Loucy (cell line): Measurements from ENCODE around the gene FMN1.

ENCODE experiments used
- EZH2phosphoT487 ChIP-seq: fragments of 200-600 bp; IDR thresholded peaks from 2 replicates; pipeline ENCODE4 v1.6.1; 2018; ENCODE audit warnings: antibody characterized with exemption, mild to moderate bottlenecking, moderate library complexity, borderline replicate concordance
- TF ChIP-seq, protein P1 (sequence below): fragments of 200-600 bp; sonication (generic); conservative IDR thresholded peaks from 2 replicates; pipeline ENCODE4 v1.5.1; 2014; ENCODE audit warnings: mild to moderate bottlenecking, antibody characterized with exemption, low read length

DNA sequence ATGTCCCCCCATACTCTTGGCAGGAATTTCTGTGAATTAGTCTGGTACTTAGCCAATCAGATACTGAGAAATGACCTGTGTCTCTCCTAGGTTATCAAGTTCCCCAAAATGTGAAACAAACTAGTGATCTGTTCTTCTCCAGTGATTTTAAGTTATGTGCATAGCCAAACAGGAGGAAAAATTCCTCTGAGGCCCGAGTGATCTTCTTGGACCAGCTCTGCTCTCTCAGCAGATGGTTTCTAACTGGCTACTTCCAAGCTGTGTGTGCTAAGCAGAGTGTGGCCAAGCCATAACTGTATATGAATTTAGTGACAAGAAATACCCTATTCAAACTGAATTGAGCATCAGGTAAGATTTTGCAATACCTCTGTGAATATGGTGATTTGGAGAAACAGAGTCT, 387.2 kb downstream of the FMN1 start:
- TF ChIP-seq, protein P1, sequence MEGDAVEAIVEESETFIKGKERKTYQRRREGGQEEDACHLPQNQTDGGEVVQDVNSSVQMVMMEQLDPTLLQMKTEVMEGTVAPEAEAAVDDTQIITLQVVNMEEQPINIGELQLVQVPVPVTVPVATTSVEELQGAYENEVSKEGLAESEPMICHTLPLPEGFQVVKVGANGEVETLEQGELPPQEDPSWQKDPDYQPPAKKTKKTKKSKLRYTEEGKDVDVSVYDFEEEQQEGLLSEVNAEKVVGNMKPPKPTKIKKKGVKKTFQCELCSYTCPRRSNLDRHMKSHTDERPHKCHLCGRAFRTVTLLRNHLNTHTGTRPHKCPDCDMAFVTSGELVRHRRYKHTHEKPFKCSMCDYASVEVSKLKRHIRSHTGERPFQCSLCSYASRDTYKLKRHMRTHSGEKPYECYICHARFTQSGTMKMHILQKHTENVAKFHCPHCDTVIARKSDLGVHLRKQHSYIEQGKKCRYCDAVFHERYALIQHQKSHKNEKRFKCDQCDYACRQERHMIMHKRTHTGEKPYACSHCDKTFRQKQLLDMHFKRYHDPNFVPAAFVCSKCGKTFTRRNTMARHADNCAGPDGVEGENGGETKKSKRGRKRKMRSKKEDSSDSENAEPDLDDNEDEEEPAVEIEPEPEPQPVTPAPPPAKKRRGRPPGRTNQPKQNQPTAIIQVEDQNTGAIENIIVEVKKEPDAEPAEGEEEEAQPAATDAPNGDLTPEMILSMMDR, result no peak
- no peak for TF ChIP-seq EZH2phosphoT487
